Limb (tissue), 2 donors: ENCODE measurements around the gene MPZL2.
A peak's percentile ranks its signal among the peaks of the same experiment; 100 is the strongest.

Experiments used
- DNase-seq, 2 donors: peaks; one replicate each; pipeline ENCODE4 v3.0.0-alpha.2; 2016; ENCODE audit errors: extremely low spot score in 2 of 2

The MPZL2 gene

GRCh38 chr11:118283756-118284350, 19.8 kb upstream of the MPZL2 start:
- no peak for DNase-seq

- no peak for DNase-seq
Observed at GRCh38 chr11:118283037-118283636, 19.0 kb upstream of the MPZL2 start.

- DNase-seq: no peak
Observed at GRCh38 chr11:118282606-118283005, 18.5 kb upstream of the MPZL2 start.

DNA sequence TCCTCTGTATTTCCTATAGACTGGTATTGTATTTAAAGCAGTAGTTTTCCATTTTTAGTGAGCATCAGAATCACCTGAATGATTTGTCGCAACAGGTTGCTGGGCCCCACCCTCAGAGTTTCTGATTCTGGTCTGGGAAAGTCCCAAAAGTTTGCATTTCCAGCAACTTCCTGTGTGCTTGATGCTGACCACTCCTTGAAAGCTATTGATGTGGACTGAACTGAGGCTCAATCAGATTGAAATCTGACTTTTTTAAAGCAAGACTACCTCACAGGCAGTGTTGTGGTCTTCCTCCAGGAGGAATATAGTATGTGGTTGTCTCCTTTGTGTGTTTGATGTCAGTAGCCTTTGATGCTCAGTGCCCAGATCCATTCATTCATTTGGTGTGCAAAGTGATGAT, 17.2 kb upstream of the MPZL2 start:
- no peak for DNase-seq

DNA sequence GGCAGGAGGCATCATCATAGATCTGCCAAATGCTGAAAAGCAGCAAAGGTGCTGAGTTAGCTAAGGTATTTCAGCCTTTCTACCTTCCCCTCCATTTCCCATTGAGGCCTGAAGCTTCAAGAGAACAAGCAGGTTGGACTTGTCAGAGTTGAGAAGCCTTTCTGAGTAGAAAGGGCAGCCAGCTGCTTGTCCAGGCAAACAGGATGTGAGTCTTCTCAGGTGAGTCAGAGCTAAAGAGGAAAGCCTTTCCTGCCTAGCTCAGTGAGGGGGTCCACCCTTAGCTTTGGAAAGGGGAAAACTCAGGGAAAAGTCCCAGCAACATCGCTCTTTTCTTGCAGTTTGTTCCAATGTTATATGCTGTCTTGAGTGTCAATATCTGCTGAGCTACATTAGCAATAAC, 13.2 kb upstream of the MPZL2 start:
- DNase-seq: no peak

- no peak for DNase-seq
Observed at GRCh38 chr11:118276422-118276821, 12.3 kb upstream of the MPZL2 start.

DNA sequence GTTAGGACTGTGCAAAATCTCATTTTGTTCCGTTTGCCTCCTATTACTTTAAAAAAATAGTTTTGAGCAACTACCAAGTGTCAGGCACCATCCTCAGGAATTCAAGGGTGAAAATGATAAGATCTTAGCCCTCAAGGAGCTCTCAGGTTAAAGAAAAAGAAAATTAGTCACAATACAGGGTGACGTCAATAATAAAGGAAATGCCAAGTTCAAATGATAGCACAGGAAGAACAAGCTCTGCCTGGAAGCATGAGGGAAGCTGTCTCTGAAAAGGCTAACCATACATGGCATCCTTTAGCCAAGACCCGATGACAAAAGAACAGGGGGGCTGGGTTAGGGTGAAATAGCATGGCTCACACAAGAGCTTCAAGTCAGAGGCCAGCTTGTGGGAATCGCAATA, 11.1 kb upstream of the MPZL2 start:
- no peak for DNase-seq

DNA sequence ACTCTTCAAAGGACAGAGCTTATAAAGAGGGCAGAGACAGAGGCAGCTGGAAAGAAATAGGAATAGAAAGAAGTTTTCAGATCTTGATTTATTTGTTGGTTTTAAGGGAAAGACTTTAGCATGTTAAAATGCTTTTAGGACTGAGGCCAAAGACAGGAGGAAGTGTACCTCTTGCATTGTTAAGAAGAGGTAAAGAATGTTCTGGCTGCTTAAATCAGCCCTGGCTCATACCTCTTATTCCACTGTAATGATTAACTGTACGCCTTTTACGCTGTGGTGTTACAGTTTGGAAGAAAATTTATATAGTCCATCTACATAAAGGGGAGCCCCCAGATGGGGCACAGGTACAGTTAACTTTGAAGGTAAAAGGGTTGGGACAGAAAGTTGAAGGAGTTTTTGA, 10.1 kb upstream of the MPZL2 start:
- no peak for DNase-seq

GRCh38 chr11:118272001-118272400, 7.9 kb upstream of the MPZL2 start:
- no peak for DNase-seq

DNA sequence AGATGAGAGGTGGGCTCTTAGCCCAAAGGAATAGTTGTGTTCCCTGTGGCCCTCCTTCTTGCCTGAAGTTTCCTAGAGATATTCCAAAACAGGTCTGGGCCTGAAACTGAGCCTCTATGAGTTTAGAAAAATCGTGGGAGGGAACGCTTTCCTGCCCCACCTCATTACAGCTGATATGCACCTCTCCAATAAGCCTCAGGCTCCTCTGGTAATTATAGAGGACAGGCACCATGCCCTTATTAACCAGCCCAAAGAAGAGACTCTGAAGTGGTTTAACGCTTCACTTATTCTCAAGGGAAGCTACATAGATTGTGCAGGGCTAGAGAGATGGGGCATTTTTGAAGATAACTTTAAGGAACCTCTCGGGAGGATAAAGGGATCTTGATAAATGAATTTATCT, 3.4 kb upstream of the MPZL2 start:
- no peak for DNase-seq

- DNase-seq: no peak
Observed at GRCh38 chr11:118265954-118266353, 1.9 kb upstream of the MPZL2 start.

DNA sequence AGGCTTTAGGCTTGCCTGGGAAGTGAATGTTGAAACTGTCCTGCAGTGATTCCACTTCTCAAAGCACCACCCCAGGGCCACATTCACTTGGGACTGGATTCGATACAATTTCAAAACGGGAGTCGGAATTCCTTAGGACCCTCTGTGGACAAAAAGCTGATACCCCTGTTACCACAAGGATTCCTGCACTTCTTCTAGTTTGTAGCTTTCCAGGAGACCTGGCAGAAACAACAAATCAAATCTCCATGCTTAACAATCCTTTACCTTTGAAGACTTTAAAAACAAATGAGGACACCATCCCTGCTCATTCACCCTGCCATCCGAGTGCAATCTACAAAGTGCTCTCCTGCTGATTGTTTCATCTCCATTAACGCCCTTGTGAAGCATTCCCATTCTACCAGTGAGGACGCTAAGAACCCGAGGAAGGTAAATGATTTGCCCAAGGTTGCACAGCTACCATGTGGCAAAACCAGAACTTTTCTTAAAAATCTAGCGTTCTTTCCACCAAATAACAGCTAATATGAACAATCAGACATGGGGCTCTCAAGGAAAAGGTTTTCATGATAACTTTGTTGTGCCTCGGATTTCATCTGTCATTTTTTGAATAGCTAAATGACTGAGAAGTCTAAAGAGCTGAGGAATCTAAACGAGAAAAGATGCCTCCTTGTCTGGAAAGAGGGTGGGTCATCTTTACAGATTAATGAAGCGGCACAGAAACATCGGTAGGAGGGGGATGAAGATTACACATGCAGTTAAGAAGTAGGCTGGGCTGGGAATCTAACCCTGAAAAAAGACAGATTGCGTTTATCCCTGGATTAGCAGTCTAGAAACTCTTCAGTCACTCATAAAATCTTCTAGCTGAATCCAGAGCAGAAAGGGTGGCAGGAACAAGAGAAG, 720 bp upstream of the MPZL2 start:
- DNase-seq: no peak

DNA sequence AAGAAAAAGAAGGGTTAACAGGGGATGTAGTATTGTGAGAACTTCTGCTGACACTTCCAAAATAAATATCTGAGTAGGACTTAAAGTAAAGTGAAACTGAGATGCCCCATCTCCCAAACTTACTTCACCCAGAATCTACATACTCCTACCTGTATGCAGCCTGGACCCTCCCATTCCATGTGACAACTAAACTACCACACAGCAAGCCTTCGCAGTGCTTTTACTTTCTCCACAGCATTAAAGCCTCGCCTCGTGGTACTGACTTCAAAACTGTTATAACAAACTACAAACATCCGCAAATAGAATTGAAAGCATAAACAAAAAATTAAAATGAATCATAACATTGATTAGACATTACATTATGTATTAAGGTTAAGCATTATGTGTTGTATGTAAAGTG, 985 bp downstream of the MPZL2 start:
- no peak for DNase-seq

DNA sequence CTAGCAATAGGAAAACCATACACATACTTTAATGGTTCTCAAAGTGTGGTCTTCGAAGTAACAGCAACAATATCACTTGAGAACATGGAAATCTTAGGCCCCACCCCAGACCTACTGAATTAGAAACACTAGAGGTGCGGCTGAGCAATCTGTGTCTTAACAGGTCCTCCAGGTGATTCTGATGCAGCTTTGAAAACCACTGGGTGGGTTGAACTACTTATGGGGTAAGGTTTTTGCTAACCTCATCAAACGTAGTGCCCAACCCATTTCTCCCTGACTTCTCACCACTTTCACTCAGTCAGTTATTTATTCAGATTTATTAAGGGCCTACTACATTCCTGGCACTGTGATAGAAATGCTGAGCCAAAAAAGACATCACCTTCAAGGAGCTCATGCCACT, 3.7 kb downstream of the MPZL2 start:
- DNase-seq: no peak

- DNase-seq: no peak
Observed at GRCh38 chr11:118259138-118259537, 5.0 kb downstream of the MPZL2 start.

GRCh38 chr11:118258410-118258809, 5.7 kb downstream of the MPZL2 start:
- DNase-seq: no peak

- DNase-seq: no peak
Observed at GRCh38 chr11:118252688-118253087, 11.4 kb downstream of the MPZL2 start.

- DNase-seq: peak; percentile 93
Observed at GRCh38 chr11:118251858-118252652, 12.0 kb downstream of the MPZL2 start, which contains the start of gene MPZL3. MPZL3 (minus strand) TSS chr11:118252365; CDS start chr11:118252294, 71 bp downstream.

DNA sequence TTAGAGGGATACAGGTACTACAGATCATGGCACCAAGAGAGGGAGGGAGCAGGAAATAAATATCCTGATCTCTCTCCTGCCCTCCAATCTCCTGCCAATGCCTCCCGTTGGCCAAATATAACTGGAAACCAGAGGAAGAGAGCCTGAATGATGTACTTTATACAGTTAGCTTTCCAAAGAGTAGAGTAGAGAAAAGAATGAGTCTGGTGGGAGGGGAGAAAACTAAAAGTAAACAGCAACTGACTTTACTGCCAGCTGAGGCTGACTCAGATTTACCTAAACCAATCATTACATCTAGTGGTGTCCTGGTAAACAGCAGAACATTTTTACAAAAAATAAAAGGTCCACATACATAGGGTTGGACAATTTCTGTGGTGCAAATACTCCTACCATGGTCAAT, 17.1 kb downstream of the MPZL2 start:
- DNase-seq: no peak

- DNase-seq: no peak
Observed at GRCh38 chr11:118245936-118246562, 18.0 kb downstream of the MPZL2 start.
